ENCODE results near the gene MBNL1.

DNA sequence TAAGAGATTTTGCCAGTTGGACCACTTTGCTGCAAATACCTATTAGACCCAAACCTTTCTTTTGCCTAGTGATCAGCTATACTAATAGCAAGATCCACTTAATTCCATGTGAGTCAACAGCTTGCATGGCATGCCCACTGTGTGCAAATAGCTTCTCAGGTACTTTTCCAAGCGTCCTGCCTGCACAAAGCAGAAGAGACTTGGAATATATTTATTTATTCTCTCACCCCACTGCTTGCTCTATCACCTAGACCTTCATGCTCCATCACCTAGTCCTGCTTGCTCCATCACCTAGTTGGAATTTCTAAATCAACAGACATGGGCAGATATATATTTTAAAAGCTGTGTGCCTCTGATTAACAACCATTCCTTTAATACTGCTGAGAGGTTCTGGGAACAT lies 47.6 kb downstream of the MBNL1 start:
- TF ChIP-seq, protein P1, sequence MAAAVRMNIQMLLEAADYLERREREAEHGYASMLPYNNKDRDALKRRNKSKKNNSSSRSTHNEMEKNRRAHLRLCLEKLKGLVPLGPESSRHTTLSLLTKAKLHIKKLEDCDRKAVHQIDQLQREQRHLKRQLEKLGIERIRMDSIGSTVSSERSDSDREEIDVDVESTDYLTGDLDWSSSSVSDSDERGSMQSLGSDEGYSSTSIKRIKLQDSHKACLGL (CRISPR knock-in tag; IDR thresholded peaks at IDR 0.05) = no peak
- TF ChIP-seq, protein P2, sequence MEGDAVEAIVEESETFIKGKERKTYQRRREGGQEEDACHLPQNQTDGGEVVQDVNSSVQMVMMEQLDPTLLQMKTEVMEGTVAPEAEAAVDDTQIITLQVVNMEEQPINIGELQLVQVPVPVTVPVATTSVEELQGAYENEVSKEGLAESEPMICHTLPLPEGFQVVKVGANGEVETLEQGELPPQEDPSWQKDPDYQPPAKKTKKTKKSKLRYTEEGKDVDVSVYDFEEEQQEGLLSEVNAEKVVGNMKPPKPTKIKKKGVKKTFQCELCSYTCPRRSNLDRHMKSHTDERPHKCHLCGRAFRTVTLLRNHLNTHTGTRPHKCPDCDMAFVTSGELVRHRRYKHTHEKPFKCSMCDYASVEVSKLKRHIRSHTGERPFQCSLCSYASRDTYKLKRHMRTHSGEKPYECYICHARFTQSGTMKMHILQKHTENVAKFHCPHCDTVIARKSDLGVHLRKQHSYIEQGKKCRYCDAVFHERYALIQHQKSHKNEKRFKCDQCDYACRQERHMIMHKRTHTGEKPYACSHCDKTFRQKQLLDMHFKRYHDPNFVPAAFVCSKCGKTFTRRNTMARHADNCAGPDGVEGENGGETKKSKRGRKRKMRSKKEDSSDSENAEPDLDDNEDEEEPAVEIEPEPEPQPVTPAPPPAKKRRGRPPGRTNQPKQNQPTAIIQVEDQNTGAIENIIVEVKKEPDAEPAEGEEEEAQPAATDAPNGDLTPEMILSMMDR (CRISPR knock-in tag; IDR thresholded peaks at IDR 0.05) = no peak
- TF ChIP-seq ZNF670 (CRISPR knock-in tag; IDR thresholded peaks at IDR 0.05; ENCODE audit: borderline replicate concordance) (no peak), PPARG (CRISPR knock-in tag; conservative IDR thresholded peaks at IDR 0.05) (no peak), KDM5A (IDR thresholded peaks at IDR 0.05; ENCODE audit: borderline replicate concordance, low read length) (no peak), TSC22D2 (CRISPR knock-in tag; IDR thresholded peaks at IDR 0.05; ENCODE audit: borderline replicate concordance) (no peak)
- TF ChIP-seq, protein P3, sequence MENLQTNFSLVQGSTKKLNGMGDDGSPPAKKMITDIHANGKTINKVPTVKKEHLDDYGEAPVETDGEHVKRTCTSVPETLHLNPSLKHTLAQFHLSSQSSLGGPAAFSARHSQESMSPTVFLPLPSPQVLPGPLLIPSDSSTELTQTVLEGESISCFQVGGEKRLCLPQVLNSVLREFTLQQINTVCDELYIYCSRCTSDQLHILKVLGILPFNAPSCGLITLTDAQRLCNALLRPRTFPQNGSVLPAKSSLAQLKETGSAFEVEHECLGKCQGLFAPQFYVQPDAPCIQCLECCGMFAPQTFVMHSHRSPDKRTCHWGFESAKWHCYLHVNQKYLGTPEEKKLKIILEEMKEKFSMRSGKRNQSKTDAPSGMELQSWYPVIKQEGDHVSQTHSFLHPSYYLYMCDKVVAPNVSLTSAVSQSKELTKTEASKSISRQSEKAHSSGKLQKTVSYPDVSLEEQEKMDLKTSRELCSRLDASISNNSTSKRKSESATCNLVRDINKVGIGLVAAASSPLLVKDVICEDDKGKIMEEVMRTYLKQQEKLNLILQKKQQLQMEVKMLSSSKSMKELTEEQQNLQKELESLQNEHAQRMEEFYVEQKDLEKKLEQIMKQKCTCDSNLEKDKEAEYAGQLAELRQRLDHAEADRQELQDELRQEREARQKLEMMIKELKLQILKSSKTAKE (CRISPR knock-in tag; IDR thresholded peaks at IDR 0.05; ENCODE audit: borderline replicate concordance) = no peak
